HL-60/S4 (cell line): ENCODE measurements around the gene MPL.
"Not testable (repeated sequence)": the region's sequence is repeated elsewhere in the genome, so short reads cannot be mapped to it uniquely, and the experiment has no call there.

Source experiments
- in situ Hi-C: fragments of 300-500 bp; cut with MboI; formaldehyde crosslinking; loops from 2 replicates; pipeline ENCODE4 v1.14.3; 2022; ENCODE audit warnings: low sequenced_read_pairs

MPL gene

DNA sequence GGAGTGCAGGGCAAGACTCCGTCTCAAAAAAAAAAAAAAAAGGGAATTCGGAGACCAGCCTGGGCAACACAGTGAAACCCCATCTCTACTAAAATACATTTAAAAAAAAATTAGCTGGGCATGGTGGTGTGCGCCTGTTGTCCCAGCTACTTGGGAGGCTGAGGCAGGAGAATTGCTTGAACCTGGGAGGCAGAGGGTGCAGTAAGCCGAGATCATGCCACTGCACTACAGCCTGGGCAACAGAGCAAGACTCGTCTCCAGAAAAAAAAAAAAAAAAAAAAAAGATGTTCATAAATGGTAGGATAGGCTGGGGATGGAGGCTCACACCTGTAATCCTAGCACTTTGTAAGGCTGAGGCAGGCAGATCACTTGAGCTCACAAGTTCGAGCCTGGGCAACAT is 32.2 kb downstream of the MPL start:
- in situ Hi-C loops = not testable (repeated sequence)

DNA sequence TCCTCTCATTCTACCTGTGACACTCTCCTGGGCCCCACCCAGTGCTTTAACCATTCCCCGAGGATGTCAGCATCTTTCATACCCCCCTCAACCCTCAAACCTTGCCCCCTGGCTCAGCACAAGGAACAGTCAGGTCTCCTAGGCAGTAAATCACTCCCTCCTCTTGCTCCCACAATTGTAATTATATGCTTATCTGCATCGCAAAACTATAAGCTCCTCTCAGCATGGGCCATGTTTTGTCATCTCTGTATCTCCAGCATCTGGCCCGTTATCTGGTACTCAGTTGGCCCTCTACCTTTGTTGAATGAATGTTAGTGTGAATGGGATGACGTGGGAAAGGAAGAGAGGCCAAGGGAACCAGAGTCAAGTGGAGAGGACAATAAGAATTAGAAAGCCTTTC is 32.9 kb downstream of the MPL start:
- in situ Hi-C loops = no loop called here

- in situ Hi-C loops = no loop called here
Measured at GRCh38 chr1:43372172-43372571, 34.6 kb downstream of the MPL start.

GRCh38 chr1:43373066-43373940 is 35.7 kb downstream of the MPL start:
- in situ Hi-C loops = no loop called here

DNA sequence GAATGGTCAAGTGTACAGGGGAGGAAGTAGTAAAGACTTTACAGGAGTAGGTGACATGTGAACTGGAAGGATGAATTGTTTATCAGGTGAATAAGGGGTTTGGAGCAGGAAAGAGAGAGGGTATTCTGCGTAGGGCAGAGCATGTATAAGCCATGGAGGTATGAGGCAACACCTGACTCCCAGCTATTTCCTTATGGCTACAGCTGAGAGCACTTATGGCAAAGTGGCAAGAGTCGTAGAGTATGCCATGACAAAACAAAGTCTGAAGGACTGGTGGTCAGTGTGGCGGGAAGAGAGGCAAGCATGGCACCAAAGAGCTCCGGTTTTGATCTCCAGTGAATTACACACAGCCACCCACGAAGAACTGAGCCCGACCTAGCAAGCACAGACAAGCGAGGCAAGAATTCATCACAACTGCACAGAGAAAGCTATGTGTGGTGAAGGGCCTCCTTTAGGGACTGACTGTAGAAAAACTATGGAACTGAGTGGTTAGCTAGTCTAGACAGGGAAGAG is 39.2 kb downstream of the MPL start:
- in situ Hi-C loops = no loop called here

DNA sequence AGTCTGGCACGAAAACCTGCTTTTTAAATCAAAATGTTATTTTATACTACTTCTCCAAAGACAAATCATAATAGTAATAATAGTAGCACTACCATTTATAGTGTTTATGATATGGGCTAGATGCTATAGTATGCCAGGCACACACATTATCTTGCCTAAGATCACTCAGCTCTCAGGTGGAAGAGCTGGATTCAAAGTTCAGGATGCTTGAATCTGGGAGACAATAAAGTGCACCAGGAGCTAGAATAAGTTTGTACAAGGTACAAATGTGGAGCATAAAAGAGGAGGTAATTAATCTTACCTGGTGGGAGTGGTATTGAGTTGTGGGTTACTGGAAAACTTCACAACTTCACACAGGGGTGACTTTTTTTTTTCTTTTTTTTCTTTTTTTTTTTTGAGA is 40.2 kb downstream of the MPL start:
- in situ Hi-C loops = no loop called here

DNA sequence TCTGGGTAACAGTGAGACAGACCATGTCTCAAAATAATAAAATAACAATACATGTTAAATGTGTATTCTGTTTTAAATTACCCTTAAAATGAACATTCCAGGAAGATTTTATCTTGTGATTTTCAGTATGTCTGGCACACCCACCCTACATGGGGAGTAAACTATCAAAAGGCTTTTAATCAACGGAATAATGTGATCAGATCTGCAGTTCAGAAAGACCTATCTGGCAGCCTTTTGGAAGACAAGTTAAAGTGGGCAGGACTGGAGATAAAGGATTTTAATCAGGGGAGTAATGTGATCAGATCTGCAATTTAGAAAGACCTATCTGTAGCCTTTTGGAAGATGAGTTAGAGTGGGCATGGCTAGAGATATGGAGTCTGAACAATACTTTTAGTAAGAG is 41.9 kb downstream of the MPL start:
- in situ Hi-C loops = no loop called here

DNA sequence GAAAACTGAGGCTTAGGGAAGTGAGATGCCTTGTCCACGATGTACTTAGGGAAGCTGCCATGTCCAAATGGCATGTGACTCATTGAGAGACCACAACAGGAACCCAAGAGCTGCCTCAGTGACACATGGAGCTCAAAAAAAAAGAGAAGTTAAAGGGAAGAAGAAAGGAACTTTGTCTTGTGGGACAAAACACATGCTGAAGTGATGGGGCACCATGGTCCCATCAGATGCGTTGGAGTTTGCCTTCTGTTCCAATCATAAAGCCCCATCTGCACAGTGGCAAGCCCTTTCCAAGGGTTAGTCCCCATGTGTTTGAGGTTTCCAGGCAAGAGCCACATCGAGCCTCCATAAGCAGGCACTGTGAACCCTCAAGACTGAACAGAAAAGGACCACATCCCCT is 44.0 kb downstream of the MPL start:
- in situ Hi-C loops = no loop called here

DNA sequence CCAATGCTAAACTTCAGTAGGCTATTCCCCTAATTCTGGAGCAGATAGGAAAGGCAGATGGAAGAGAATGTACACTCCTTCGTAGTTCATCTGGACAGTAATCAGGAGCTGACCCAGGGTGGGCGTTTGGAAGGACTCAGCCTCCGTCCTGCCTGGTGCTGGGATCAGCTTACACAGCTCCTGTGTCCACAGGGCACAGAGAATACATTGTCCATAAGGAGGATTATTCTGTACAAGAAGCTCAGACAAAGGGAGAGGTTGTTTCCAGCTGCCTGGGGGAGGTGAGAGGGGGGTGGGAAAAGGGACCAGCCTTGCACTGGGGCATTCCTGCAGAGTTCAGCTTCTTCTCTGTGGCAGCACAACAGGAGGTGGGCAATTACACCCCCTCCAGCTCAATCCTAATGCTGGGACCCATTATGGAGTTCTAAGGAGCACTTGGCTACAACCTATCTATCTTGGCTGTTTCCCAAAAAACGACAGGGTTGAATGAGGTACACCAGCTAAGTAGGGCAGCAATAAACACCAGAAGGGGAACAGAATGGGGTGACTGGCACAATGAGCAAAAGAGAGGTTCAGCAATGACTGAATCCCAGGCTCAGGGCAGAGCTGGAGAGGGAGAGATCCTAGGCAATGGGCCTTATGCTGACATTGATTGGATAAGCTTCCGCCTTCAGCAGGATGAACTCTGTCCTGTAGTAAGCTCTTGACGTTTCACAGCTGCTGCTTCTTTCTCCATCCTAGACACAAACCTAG is 44.6 kb downstream of the MPL start:
- in situ Hi-C loops = no loop called here

GRCh38 chr1:43383449-43383848 is 45.8 kb downstream of the MPL start:
- in situ Hi-C loops = no loop called here

- in situ Hi-C loops = no loop called here
Measured at GRCh38 chr1:43386676-43387075, 49.1 kb downstream of the MPL start.

- in situ Hi-C loops = no loop called here
Measured at GRCh38 chr1:43387976-43388599, 50.5 kb downstream of the MPL start.

GRCh38 chr1:43388613-43389012 is 51.0 kb downstream of the MPL start:
- in situ Hi-C loops = no loop called here

DNA sequence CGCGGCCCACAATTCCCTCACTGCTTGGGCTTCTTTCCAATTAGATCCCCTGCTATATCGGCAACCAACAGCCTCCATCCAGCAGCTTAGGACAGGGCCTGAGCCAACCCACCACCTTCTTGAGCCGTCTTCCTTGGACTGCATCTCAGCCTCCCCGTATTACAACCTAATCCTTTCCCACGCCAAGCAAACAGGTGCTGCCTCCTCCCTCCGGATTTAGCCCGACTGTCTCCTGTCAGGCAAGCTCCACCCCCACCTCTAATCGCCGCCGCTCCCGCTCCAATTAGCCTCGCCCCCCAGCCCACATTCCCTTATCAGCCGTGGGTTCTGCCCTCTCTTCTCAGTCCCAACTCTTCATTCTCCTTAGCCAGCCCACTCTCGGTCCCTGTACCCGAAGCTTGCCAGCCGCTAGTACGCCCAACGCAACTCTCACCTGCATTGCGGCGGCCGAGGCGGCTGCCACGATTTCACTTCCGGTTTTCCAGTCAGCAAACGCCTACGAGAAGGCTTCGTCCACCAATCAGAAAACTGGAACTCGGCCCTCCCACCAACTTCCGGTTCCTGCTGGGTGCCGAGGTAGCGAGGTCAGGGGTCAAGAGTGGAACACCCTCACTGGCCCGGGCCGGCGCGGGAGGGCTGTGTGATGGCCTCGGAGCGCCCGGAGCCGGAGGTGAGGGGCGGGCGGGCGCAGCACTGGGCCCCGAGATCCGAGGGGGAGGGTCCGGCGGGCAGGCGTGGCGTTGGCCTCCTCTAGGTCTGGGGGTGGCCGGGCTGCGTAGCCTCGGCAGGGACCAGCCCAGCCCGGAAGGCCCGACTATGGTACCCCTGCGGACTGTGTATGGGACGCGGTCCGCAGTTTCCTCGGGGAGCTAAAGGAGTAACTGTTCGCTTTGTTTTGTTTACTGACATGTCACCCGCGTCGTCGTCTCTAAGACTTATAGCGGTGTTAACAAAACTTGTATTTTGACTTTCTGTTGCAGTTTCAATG is 52.0 kb downstream of the MPL start, which contains the start of the genes MED8 and SZT2:
Gene MED8, minus strand, starts transcription at position 475 of the 988 bp plus-strand sequence. Its CDS starts 36 bp downstream, at position 439.
Gene SZT2, plus strand, starts transcription at position 574 of the 988 bp plus-strand sequence. Its CDS starts 70 bp downstream, at position 644.
- in situ Hi-C loops = no loop called here

- in situ Hi-C loops = no loop called here
Measured at GRCh38 chr1:43392702-43393101, 55.1 kb downstream of the MPL start.

GRCh38 chr1:43395523-43395922 is 57.9 kb downstream of the MPL start:
- in situ Hi-C loops = no loop called here

DNA sequence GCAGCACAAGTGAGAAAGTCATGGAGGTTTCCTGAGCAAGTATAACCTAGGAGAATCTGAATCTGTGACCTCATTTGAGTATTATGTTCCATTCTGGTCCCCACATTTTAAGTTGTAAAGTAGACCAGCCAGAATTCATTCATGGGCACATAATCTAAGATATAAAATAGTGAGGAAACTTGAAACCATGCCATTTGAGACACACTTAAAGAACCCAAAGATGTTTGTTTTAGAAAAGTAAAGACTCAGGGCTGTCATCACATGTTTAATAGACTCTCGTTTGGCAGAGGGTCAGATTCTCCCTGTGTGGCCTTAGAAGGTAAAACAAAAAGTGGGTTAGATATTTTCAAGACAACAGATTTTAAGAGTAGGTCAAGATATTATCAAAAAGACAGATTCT is 58.4 kb downstream of the MPL start:
- in situ Hi-C loops = no loop called here

GRCh38 chr1:43398227-43398626 is 60.6 kb downstream of the MPL start:
- in situ Hi-C loops = no loop called here

DNA sequence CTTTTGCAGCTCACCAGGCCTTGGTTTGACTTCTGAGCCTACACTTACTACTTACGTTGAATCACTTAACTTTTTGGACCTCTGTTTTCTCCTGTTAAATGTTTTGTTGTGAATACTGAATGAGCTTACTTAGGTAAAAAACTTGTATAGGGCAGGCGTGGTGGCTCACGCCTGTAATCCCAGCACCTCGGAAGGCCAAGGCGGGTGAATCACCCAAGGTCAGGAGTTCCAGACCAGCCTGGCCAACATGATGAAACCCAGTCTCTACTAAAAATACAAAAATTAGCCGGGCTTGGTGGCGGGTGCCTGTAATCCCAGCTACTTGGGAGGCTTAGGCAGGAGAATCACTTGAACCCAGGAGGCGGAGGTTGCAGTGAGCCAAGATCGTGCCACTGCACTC is 62.8 kb downstream of the MPL start:
- in situ Hi-C loops = loop anchor here (25.0 kb wide), 1 partner anchor 163 kb away; no protein-coding TSS in a partner anchor
